Endothelial cell of coronary artery (primary cell): ENCODE measurements around the gene TIMM44. TPM values are rescaled to one million over a fixed set of nuclear protein-coding genes. Genes with fewer than 3 reads are reported as not detected.

Source experiments
- total RNA-seq: library from RNA; depleted of rRNA; stranded (reverse); fragments of >200 nt; gene quantifications from 2 replicates; pipeline ENCODE4 v1.2.3, GENCODE V29; 2014

Gene TIMM44, protein sequence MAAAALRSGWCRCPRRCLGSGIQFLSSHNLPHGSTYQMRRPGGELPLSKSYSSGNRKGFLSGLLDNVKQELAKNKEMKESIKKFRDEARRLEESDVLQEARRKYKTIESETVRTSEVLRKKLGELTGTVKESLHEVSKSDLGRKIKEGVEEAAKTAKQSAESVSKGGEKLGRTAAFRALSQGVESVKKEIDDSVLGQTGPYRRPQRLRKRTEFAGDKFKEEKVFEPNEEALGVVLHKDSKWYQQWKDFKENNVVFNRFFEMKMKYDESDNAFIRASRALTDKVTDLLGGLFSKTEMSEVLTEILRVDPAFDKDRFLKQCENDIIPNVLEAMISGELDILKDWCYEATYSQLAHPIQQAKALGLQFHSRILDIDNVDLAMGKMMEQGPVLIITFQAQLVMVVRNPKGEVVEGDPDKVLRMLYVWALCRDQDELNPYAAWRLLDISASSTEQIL
- total RNA-seq, result 58.5 and 64.7 TPM in 2 replicates

DNA sequence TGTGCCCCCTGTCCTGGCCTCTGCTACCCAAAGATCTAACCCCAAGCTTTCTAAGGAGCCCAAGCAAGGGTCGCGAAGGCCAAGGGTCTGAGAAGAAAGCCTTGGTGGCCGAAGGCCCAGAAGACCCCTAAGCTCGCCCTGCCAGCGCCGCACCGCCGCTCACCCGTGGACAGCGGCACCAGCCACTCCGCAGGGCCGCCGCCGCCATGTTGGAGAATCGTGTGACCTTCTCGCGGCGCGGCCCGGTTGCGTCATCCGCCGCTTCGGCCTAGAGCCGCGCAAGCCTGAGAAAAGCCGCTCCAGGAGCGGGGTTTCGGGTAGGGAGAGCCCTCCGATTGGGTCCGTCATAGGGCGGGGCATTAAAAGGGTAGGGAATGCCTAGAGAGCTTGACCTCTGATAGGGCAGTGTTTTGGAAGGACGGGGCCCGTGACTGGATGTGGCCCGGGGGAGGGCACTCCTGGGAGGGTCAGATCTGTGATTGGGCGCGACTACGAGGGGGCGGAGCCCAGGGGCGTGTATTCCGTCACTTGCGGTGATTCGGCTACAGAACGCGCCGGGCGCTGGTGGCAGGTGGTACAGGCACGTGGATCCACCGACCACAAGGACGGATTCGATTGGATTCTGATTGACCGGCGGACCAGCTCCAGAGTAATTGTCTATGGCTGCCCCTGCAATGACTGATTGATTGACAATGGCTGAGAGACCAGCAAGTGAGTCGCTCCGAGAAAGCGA, at the start of gene TIMM44:
TSS of gene TIMM44 (minus strand) at position 223 of the 733 bp plus-strand sequence. CDS start at position 208, 15 bp downstream.

DNA sequence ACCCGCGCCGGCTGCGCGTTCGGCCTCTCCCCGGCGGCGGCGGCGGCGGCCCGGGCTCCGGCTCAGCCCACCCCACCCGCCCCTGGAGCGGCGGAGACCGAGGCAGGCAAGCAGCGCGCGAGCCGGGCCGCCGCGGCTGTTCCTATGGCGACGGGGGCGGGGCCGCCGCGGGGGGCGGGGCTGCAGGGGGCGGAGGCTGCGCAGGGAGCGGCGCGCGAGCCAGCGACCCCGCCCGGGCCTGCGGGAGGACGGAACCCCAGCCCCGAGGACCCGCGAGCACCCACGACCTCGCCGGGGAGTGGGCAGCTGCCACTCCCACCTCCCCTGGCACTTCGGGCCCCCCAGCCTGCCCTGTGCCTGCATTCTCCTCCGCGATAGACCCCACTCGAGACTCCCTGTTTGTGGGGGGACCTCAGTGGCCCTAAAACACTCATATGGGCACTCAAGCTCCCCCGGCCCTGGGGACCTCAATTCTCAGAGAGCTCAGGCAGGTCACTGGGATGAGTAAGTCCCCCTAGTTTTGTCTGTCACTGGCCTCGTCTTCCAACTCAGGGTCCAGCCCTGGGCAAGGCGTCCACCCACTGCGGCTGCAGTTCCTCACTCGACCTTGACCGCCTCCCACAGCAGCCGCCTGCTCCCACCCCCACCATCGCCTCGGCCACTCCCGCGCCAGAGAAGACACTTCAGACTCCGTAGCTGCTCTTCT, 17.3 kb downstream of the TIMM44 start, which contains the start of gene CTXN1:
TSS of gene CTXN1 (minus strand) at position 115 of the 706 bp plus-strand sequence. CDS start 597 bp downstream, outside the sequence.

GRCh38 chr19:7919610-7920518, 23.6 kb downstream of the TIMM44 start, which contains the start of gene SNAPC2:
Gene SNAPC2, plus strand, starts transcription at chr19:7920338. Its CDS starts 29 bp downstream, at chr19:7920367.

GRCh38 chr19:7914598-7915045, 28.8 kb downstream of the TIMM44 start, which contains the start of gene TGFBR3L:
Gene TGFBR3L, plus strand, starts transcription at chr19:7914830.

GRCh38 chr19:7903244-7904073, 40.0 kb downstream of the TIMM44 start, which contains the start of gene MAP2K7:
Gene MAP2K7, plus strand, starts transcription at chr19:7903877. Its CDS starts 68 bp downstream, at chr19:7903945.

DNA sequence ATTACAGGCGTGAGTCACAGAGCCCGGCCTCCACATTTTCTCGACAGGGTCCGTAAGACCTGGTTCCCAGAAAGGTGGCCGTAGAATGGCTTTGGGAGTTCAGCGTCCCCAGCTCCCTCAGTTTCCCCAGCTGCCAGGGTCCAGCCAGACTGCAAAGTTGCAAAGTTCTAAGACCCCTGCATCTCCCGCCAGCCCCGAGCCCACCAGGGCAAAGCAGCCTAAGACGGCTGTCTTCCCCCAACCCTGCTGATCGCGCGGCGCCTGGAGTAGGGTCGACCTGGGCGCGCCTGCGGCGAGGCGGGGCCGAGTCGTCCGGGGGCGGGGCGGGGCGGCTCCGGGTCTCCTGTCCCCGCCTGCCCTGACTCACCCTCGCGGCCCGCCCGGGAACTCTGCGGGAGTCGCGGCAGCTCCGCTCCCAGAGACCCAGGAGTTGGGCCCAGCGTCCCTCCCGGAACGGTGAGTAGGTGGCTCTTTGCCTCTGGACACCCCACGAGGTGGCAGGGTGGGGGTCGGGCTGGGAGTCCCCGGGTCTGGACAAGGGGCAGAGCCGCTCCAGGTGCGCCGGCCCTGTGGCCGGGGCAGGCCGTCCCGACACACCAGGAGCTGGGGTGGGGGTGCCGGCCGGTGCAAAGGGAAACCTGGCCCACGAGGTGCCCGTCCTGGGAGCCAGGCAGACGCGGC, 55.2 kb downstream of the TIMM44 start, which contains the start of gene LRRC8E:
TSS of gene LRRC8E (plus strand) at position 366 of the 681 bp plus-strand sequence. CDS start 7,094 bp downstream, outside the sequence.

Other genes starting within 250 kb of the TIMM44 start
- not detected in 2 replicates for gene FCER2, start 241.5 kb downstream of the TIMM44 start, total RNA-seq
- not detected in 2 replicates for gene CLEC4G, start 211.6 kb downstream of the TIMM44 start, total RNA-seq
- not detected in 2 replicates for gene CD209, start 196.1 kb downstream of the TIMM44 start, total RNA-seq
- 0.38 and 0.72 TPM in 2 replicates for gene CLEC4M, start 180.4 kb downstream of the TIMM44 start, total RNA-seq
- gene EVI5L, start 113.4 kb downstream of the TIMM44 start, total RNA-seq, result 9.6 and 16.7 TPM in 2 replicates
- not detected in 2 replicates for gene PRR36, start 69.3 kb downstream of the TIMM44 start, total RNA-seq
- 1.6 and 2.2 TPM in 2 replicates for gene LRRC8E, start 55.2 kb downstream of the TIMM44 start, total RNA-seq
- 9.4 and 11.1 TPM in 2 replicates for gene MAP2K7, start 39.8 kb downstream of the TIMM44 start, total RNA-seq
- gene TGFBR3L, start 28.8 kb downstream of the TIMM44 start, total RNA-seq, result 0.54 and 1.1 TPM in 2 replicates
- 12.4 and 13.9 TPM in 2 replicates for gene SNAPC2, start 23.3 kb downstream of the TIMM44 start, total RNA-seq
- gene CTXN1, start 17.5 kb downstream of the TIMM44 start, total RNA-seq, result 3.3 and 5.0 TPM in 2 replicates
- gene ELAVL1, start 62.0 kb upstream of the TIMM44 start, total RNA-seq, result 43.6 and 46.3 TPM in 2 replicates
- not detected in 2 replicates for gene CCL25, start 109.1 kb upstream of the TIMM44 start, total RNA-seq
- gene FBN3, start 205.9 kb upstream of the TIMM44 start, total RNA-seq, result not detected in 2 replicates